Dedifferentiated amniotic fluid mesenchymal stem cell (primary cell): ENCODE results near the gene NRXN3.
"Not testable (repeated sequence)": the region's sequence is repeated elsewhere in the genome, so short reads cannot be mapped to it uniquely, and the experiment has no call there.

ENCODE experiments used
- DNase-seq: peaks from one replicate; pipeline ENCODE4 v3.0.0-alpha.2; 2016; ENCODE audit errors: extremely low spot score

The NRXN3 gene

DNA sequence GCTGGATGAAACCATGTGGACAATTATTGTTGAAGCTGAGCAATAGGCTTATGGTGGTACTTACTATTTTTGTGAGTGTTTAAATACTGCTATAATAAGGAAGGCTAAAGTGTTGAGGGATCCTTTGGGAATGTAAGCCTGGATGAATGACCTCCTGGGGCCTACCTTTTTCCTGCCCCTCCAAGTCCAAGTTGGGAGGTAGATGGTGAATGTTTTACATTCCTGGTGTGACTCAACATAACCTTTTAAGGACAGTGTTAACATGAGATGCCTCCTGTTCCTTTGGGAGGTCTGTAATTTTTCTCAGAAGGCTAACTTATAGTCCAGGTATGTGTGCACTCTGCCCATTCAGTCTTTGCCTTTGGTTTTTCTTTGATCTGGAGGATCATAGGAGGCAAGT is 315.9 kb downstream of the NRXN3 start:
- no peak for DNase-seq

DNA sequence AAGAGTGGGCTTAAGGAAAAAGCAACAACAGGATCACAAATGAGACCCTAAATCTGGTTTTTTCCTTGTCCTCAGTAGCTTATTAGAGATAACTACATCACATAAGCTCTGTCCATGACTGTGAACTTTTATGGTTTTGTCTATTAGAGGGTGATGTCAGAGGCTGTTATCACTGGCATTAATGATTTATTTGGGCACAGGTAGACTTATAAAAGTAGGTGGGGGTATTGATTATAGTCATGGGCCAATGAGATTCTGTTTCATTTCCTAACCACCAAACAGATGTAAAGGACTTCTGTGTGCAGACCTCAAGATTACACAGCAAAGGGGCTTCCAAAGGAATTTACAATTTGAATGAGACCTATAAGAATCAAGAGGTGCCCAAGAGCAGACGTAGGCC is 316.4 kb downstream of the NRXN3 start:
- DNase-seq, result no peak

DNA sequence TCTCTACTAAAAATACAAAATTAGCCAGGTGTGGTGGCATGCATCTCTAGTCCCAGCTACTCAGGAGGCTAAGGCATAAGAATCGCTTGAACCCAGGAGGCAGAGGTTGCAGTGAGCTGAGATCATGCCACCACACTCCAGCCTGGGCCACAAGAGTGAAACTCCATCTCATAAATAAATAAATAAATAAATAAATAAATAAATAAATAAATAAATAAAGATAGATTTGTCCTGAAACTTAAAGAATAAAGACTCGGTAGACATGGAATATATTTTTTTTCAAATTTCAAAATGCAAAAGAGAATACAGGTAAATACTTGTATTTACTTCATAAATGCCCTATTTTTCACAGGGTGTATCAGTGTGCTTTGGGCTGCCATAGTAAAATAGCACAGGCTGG is 317.4 kb downstream of the NRXN3 start:
- not testable (repeated sequence) for DNase-seq

DNA sequence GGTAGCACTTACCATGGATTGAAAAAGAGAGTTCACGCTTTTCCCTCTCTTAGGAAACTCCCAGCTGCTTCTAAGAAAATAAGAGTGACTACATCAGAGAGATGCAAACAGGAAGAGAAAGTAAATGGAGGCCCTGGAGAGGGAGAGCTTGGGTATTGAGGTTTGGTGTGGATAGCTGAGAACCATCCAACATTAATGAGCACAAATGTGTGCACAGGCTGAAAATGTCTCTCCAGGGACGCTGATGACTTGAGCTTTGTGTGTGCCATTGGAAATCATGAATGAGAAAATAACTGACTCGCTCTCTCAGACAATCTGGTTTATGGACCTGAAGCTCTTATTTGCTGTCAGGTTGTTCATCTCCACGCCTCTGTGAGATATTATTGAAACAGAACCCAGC is 318.8 kb downstream of the NRXN3 start:
- no peak for DNase-seq

DNA sequence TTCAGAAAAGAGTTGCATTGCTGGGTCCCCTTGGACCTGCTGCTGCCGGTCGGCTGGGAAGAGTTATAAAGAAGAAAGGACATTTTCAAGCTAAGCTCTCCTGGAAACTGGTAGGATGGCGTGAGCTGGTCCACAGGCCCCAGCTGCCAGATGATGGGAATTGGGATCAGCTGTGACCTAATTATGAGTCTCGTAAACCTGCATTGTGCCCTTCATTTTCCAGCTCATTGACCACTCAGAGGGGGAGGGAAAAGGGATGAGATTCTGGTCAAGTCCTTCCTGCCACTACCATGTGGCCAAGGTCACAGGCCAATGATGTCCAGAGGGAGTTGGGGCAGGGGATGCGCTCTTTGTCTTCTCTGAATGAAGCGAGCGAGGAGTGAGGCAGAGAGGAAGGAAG is 320.9 kb downstream of the NRXN3 start:
- DNase-seq, result no peak

DNA sequence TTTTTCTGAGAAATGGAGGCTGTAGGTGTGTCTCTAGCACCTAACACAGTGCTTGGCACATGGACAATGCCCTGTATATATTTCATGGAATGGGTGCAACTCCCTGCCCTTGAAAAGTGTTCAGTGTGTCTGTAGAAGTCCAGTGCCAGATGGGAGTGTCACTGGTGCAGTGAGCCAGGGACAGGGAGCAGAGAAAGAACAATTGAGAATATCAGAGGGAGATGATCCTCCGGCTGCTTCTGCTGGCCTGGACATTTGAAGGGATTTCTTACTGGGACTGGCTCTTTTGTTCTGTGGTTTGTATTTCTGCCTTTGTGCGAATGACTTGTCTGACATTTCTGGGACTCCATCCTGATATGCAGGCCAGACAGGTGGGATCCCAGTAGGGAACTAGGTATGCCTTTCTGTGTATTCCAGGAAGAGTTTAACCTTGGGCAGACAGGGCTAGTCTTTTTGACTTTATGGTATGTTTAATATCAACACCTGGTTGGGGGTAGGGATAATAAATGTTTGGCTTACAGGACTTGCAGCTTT is 328.0 kb downstream of the NRXN3 start:
- DNase-seq, result no peak

DNA sequence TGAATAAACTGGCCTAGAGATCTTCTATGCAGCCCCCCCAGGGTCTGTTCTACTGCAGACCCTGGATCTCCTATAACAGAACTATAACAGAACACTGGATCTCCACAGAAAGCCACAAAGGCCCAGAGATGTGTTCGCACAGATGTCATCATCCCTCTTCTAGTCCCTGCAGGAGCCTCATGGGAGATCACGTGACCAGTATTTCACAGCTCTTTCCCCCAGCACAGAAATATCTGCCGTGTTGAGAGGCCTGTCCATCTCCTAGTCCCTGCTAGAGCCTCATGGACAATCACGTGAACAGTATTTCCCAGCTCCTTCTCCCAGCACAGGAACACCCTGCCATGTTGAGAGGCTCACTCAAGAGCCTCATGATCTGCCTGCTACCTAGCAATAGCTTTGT is 331.7 kb downstream of the NRXN3 start:
- no peak for DNase-seq

DNA sequence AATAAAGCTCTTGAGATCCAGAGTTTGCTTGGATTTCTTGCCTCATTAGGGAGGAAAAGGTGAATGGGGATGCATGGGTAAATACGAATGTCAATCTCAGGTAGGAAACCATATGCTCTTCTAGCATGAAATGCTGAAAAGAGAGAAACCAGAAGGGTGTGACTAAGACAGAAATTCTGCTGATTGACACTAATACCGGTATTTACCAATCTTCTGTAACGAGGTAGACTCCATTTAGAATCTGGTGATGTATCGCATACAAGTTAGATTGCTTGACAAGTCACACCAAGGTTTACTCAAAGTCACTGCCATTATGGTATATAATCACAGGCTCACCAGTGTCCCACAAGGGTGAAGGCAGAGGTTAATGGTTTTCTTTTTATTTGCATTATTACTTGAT is 337.9 kb downstream of the NRXN3 start:
- DNase-seq, result no peak

DNA sequence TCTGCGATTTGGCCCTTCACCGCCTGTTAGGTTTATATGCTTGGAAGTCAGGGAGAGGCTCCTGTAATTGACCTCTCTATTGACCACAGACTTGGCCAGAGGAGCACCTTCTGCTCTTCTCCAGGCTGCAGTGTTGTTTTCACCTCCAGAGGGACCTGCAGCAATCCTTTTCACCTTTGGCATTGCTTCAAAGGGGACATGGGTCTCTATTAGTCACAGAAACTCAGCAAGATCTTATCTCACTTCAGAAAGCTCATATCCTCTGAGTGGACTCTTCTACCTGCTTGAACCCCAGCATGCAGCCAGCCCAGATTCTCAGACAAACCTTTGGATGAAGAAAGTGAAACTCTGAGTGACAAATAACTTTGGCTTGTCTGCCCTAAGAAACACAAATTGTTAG is 339.3 kb downstream of the NRXN3 start:
- no peak for DNase-seq

DNA sequence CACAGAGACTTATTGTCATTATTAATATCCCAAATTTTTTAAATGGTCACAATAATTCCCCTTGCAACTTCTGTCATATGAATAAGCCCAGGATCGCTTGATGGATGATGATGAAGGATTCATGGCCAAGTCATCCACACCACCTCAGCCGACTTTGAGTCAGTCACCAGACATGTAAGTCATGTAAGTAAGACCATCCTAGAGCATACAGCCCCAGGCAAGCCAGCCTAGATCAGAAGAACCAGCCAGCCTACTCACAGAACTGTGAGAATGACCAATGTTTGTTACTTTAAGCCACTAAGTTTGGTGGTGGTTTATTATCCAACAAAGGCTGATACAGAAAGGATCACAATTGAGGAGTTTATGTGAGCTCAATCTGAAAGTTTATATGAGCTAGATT is 341.8 kb downstream of the NRXN3 start:
- DNase-seq, result no peak

DNA sequence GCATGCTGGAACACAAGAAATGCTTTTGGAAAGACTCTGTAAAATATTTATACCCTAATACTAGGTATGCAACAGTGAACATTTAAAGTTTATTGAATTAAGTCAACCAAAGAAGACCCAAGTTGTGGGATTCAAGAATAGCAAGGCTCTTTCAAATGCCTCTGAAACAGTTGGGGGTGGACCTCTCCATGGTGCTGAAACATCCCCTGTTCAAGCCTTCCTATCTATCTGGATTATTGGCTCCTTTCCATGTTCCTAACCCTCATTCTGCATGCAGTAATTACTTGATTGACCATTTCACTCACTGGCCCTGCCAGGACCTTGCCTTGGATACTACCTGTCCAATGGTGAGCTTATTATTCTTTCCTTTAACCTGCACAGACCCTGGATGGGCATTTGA is 349.7 kb downstream of the NRXN3 start:
- no peak for DNase-seq

DNA sequence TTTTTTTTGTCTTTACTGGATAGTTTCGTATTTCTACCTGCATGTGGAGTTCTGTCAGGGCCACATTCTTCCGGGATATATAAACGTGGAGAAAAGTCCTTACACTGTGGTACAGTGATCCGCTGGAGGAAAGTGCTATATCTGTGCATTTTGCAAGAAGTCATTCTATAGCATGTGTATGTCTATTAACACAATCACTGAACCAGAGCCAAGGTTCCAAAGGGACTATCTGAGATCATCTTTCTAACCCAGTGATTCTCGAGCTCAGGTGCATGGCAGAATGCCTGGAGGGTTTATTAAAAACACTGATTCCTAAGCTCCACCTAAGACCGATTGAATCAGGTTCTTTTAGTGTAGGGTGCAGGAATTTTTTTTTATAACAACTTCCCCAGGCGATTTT is 354.0 kb downstream of the NRXN3 start:
- no peak for DNase-seq

DNA sequence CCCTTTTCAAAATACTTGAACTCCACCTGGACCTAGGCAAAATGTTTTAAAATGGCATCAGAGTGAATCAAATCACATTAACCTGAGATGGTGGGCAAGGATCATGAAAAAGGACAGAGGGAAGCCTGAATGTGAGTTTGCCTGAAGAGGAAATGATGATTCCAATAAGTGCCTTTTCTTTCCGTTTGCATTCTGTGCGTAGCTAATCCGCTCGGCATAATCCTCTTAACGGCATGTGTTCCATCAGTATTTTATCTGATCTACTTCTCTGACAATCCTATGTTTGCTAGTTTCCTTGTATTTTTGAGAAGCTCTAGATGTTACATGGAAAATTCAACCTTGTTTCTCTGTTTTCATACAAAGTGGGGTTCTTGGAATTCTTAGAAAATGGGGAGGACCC is 354.6 kb downstream of the NRXN3 start:
- no peak for DNase-seq

DNA sequence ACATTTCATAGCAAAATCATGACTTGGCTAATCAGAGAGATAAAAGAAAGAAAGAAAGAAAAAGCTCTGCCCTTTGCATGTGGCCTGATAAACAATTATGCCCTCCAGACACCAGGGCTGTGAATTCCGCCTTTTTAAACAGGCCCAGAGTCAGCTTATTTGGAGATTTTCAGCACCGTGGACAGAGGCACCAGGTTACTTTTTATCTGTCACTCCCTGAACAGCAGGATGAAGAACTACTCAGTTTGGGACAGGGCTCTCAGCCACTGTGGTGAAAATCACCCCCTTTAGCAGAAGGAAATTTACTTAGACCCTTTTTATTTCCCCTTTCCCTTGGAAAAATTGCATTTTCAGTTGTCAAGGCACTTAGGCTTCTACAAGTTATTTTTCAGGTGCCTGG is 359.9 kb downstream of the NRXN3 start:
- DNase-seq, result no peak

DNA sequence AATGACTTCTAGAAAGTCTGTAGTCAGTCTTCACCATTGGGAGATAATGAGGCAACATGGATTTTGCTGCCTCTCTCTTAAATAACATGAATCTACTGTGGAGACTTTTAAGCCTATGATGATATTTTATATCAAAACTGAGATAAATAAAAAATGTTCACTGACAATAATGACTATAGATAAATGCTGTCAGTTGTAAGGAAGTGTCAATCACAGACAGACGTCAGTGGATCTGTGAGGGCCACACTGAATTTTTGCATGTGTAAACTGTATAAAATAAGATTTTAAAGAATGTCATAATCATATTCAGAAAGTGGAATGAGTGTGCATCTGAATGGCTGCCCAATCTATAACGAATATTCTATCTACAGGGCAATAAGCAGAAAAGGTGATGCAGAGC is 364.0 kb downstream of the NRXN3 start:
- no peak for DNase-seq

DNA sequence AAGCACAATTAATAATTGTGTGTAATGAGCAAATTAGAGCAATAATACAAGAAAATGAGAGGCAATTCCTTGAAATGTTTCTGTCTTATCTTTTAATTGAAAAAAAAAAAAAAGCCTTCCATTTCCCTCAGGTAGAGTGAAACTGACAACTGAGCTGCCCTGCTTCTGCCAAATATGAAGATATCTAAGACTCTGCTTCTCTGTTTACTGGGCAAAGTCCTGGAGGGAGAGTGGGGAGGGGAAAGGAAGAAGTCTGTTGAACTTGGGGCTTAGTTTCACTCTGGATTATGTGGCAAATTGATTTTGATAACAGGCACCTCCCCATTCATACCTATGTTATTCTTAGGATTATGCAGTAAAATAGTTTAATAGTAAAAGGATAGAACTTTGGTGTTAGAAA is 364.9 kb downstream of the NRXN3 start:
- DNase-seq, result no peak

DNA sequence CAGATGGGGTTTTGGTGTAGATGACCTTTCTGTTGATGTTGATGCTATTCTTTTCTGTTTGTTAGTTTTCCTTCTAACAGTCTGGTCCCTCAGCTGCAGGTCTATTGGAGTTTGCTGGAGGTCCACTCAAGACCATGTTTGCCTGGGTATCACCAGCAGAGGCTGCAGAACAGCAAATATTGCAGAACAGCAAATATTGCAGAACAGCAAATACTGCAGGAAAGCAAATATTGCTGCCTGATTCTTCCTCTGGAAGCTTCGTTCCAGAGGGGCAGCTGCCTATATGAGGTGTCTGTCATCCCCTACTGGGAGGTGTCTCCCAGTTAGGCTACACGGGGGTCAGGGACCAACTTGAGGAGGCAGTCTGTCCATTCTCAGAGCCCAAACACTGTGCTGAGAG is 371.6 kb downstream of the NRXN3 start:
- not testable (repeated sequence) for DNase-seq

DNA sequence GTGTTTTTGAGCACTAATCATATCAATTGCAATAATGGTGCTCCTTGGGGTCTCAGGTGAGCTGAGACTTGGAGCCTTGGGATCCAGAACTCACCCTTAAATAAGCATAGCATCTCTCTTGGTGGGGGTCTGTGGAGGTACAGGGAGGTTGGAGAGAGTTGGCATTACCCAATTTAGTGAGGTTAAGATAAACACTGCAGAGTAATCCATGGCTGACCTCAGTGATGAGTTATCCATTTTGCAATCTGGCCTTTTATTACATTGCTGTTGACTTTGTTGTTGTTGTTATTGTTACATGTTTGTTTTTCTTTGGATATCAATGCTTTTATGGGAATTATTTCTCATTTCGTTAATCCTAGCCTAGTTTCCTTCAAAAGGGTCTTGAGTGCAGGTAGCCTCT is 373.3 kb downstream of the NRXN3 start:
- no peak for DNase-seq

DNA sequence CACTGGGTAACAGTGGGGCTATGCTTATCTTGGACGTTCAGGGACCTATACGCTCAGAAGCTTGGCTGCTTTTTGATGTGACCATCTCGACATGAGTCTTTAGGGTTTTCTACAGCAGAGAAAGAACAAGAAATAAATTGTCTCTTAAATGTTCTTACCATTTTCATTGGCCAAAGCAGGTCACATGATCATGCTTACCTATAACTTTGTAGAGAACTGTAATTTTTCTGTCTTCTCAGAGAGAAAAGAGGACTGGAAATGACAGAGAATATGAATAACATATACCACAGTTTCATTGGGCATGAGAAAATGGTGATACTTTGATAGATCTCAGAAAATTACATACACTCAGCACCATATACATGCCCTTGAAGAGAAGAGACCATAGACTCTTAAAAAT is 390.9 kb downstream of the NRXN3 start:
- no peak for DNase-seq

DNA sequence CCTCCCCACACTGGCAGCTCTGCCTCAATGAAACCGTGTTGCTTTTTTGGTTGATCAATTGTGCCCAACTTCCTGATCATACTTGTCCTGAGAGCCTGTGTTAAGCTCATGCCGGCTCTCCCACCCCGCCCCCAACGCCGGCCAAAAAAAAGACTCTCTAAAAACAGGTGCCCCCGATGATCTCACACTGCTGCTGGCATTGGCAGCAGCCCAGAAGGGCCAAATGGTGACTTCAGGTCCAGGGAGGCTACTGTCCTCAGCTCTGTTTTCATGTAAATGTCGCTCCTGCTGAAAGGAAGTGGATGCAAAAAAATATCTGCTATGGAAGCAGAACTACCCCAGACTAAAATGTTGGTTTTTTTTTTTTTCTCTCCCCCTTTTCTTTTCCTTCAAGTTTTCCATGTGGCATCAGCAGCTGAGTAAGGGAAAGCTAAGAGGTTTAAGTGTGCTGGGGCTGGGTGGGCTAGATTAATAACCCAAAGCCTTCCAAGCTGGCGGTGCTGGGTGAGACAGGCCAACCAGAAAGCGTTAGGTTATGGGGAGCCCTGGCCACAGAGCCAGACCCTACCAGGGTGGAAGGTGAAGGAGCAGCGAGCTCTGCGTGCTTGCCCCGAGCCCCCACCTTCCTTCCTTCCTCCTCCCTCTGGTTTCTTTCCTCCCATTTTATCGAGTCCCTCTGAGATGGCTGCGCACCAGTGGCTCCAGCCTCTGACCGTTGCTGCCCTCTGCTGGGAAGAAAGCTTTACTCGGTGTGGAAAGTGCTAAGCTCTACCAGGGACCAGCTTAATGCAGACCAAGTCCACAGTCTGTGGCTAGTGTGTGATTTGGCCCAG is 396.1 kb downstream of the NRXN3 start:
- DNase-seq, result peak; percentile 68

DNA sequence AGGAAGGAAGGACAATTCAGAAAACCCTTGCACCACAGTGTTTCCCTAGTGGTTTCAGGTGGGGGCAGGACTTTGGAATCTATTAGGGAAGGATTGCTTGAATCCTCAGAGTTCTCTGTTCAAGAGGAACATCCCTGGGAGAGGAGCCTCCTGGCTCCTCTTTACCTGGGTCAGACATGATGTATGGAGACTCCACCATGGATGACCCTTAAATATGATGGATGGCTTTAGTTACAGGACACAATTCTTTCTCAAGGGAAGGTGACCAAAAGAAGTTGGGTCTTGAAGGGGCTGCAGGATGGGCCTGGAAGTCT is 396.6 kb downstream of the NRXN3 start:
- DNase-seq, result no peak

DNA sequence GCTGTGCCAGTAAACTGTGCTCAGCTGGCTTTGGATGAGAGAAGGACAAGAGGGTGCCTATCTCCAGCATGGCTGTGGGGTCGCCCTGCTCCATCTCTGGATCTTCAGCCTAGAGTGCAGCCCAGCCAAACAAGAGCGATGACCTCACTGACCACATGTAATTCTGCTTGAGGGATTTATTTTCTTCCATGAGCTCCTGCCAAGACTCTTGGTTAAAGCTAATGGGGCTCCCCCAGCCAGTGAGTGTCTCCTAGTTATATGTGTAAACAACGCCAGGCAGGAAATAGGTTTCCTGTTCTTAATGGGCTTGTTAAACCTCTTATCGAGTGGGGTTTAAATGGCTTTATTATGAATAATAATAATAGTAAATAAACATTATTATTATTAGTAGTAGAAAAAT is 397.2 kb downstream of the NRXN3 start:
- DNase-seq, result no peak

DNA sequence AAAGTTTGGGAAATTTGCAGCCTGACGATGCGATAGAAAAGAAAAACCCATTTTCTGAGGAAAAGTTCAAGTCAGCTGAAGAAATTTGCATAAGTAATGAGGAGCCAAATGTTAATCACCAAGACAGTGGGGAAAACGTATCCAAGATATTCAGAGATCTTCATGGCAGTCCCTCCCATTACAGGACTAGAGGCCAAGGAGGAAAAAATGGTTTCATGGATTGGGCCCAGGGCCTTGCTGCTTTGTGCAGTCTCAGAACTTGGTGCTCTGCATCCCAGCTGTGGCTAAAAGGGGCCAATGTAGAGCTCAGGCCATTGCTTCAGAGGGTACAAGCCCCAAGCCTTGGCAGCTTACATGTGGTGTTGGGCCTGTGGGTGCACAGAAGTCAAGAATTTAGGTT is 403.6 kb downstream of the NRXN3 start:
- DNase-seq, result not testable (repeated sequence)
